Endothelial cell of hepatic sinusoid (primary cell): ENCODE data around the gene RNF31.
"Not testable (repeated sequence)": the region's sequence is repeated elsewhere in the genome, so short reads cannot be mapped to it uniquely, and the experiment has no call there.

Experiments used
- in situ Hi-C: cut with HindIII; loops from 2 replicates; pipeline ENCODE4 v1.10.0; 2017; ENCODE audit warnings: low sequenced_read_pairs

RNF31 gene

GRCh38 chr14:24146978-24147760, at the start of gene RNF31:
Gene RNF31 (plus strand): TSS chr14:24147498. CDS start chr14:24147699, 201 bp downstream.
- in situ Hi-C loops = no loop called here

- in situ Hi-C loops = no loop called here
Measured at GRCh38 chr14:24098229-24098926, 48.9 kb upstream of the RNF31 start.

GRCh38 chr14:24098927-24099813, 48.1 kb upstream of the RNF31 start:
- in situ Hi-C loops = no loop called here

GRCh38 chr14:24100197-24100981, 46.9 kb upstream of the RNF31 start:
- in situ Hi-C loops = no loop called here

- in situ Hi-C loops = no loop called here
Measured at GRCh38 chr14:24100982-24101494, 46.3 kb upstream of the RNF31 start.

- in situ Hi-C loops = no loop called here
Measured at GRCh38 chr14:24102357-24103048, 44.8 kb upstream of the RNF31 start.

- in situ Hi-C loops = no loop called here
Measured at GRCh38 chr14:24103451-24103850, 43.8 kb upstream of the RNF31 start.

GRCh38 chr14:24105609-24106239, 41.6 kb upstream of the RNF31 start:
- in situ Hi-C loops = not testable (repeated sequence)

GRCh38 chr14:24106672-24107271, 40.5 kb upstream of the RNF31 start:
- in situ Hi-C loops = no loop called here

GRCh38 chr14:24108336-24108874, 38.9 kb upstream of the RNF31 start:
- in situ Hi-C loops = no loop called here

- in situ Hi-C loops = no loop called here
Measured at GRCh38 chr14:24110060-24110459, 37.2 kb upstream of the RNF31 start.

GRCh38 chr14:24110523-24110922, 36.8 kb upstream of the RNF31 start:
- in situ Hi-C loops = no loop called here

GRCh38 chr14:24113379-24113800, 33.9 kb upstream of the RNF31 start:
- in situ Hi-C loops = no loop called here

- in situ Hi-C loops = no loop called here
Measured at GRCh38 chr14:24113801-24114531, 33.3 kb upstream of the RNF31 start.

GRCh38 chr14:24114532-24115421, 32.5 kb upstream of the RNF31 start, which contains the start of the genes DCAF11 and NRL:
Gene DCAF11 (plus strand): TSS chr14:24114777. CDS start chr14:24115595, 818 bp downstream.
Gene NRL (minus strand): TSS chr14:24114949. CDS start chr14:24082848, 32,101 bp downstream.
- in situ Hi-C loops = no loop called here

GRCh38 chr14:24115422-24116127, 31.7 kb upstream of the RNF31 start:
- in situ Hi-C loops = no loop called here
